Liver (tissue), 9 donors: ENCODE measurements around the gene KRTAP26-1. TPM values are rescaled to one million over a fixed set of nuclear protein-coding genes. Genes with fewer than 3 reads are reported as not detected.

Experiments
- DNase-seq: peaks from one replicate; pipeline ENCODE4 v3.0.0-alpha.2; 2017; ENCODE audit warnings: low spot score
- H3K27ac ChIP-seq, 2 donors: one replicate each; pipeline ENCODE4 v1.7.0; 2013; ENCODE audit warnings: inconsistent platforms in 2 of 2, low read length in 2 of 2, control low read depth in 1 of 2, low read depth in 1 of 2, mild to moderate bottlenecking in 1 of 2
- H3K27me3 ChIP-seq, 4 donors: one replicate each; pipeline versions ENCODE4 v1.6.1 to v1.7.0; 2013; ENCODE audit warnings: low read length in 3 of 4, inconsistent platforms in 1 of 4, mild to moderate bottlenecking in 1 of 4, moderate library complexity in 1 of 4; ENCODE audit not compliant: control insufficient read depth in 4 of 4, insufficient read depth in 4 of 4
- H3K36me3 ChIP-seq, 4 donors: one replicate each; pipeline versions ENCODE4 v1.6.1 to v1.7.0; 2013; ENCODE audit warnings: low read length in 3 of 4, mild to moderate bottlenecking in 3 of 4, low read depth in 1 of 4, moderate library complexity in 1 of 4; ENCODE audit not compliant: control insufficient read depth in 4 of 4, insufficient read depth in 3 of 4
- H3K4me1 ChIP-seq, 4 donors: one replicate each; pipeline versions ENCODE4 v1.6.1 to v1.7.0; 2013; ENCODE audit warnings: low read length in 3 of 4, mild to moderate bottlenecking in 3 of 4, moderate library complexity in 1 of 4; ENCODE audit not compliant: control insufficient read depth in 4 of 4, insufficient read depth in 4 of 4
- H3K4me3 ChIP-seq, 3 donors: one replicate each; pipeline versions ENCODE4 v1.6.1 to v1.7.0; 2013; ENCODE audit warnings: low read length in 3 of 3, control low read depth in 1 of 3, low read depth in 1 of 3, mild to moderate bottlenecking in 1 of 3
- H3K9ac ChIP-seq, 2 donors: one replicate each; pipeline ENCODE4 v1.7.0; 2013; ENCODE audit warnings: low read length in 2 of 2, mild to moderate bottlenecking in 2 of 2, moderate library complexity in 2 of 2, control low read depth in 1 of 2, low read depth in 1 of 2
- H3K9me3 ChIP-seq, 4 donors: one replicate each; pipeline versions ENCODE4 v1.6.1 to v1.7.0; 2013; ENCODE audit warnings: low read length in 3 of 4; ENCODE audit not compliant: control insufficient read depth in 4 of 4
- ATF3 ChIP-seq: IDR thresholded peaks from 2 replicates; pipeline ENCODE4 v1.6.1; 2016; ENCODE audit warnings: antibody characterized with exemption
- CTCF ChIP-seq: fragments of 150-350 bp; IDR thresholded peaks from 2 replicates; pipeline ENCODE4 v1.5.1; 2017; ENCODE audit warnings: improper control_type of control experiment, low read depth, low read length; ENCODE audit not compliant: missing input control
- EGR1 ChIP-seq, 2 donors: IDR thresholded peaks; 2 replicates each; pipeline ENCODE4 v1.6.1; 2016 to 2018; ENCODE audit warnings: antibody characterized with exemption in 2 of 2, low read depth in 2 of 2
- FOXA1 ChIP-seq: IDR thresholded peaks from 2 replicates; pipeline ENCODE4 v1.6.1; 2016; ENCODE audit warnings: antibody characterized with exemption
- FOXA2 ChIP-seq: IDR thresholded peaks from 2 replicates; pipeline ENCODE4 v1.6.1; 2016; ENCODE audit warnings: antibody characterized with exemption
- GABPA ChIP-seq, 2 donors: IDR thresholded peaks in 1 of 2; conservative IDR thresholded peaks in 1 of 2; 2 replicates each; pipeline ENCODE4 v1.6.1; 2016; ENCODE audit warnings: antibody characterized with exemption in 2 of 2, mild to moderate bottlenecking in 1 of 2, moderate library complexity in 1 of 2
- HNF4A ChIP-seq, 2 donors: conservative IDR thresholded peaks; 2 replicates each; pipeline ENCODE4 v1.6.1; 2016; ENCODE audit warnings: antibody characterized with exemption in 2 of 2, mild to moderate bottlenecking in 2 of 2
- JUND ChIP-seq, 2 donors: IDR thresholded peaks; 2 replicates each; pipeline ENCODE4 v1.6.1; 2016; ENCODE audit warnings: antibody characterized with exemption in 2 of 2
- MAX ChIP-seq: IDR thresholded peaks from 2 replicates; pipeline ENCODE4 v1.6.1; 2016; ENCODE audit warnings: antibody characterized with exemption
- NR2F2 ChIP-seq: IDR thresholded peaks from 2 replicates; pipeline ENCODE4 v1.6.1; 2016; ENCODE audit warnings: antibody characterized with exemption
- RAD21 ChIP-seq, 2 donors: IDR thresholded peaks; 2 replicates each; pipeline ENCODE4 v1.6.1; 2016; ENCODE audit warnings: antibody characterized with exemption in 2 of 2, mild to moderate bottlenecking in 2 of 2
- RXRA ChIP-seq, 2 donors: IDR thresholded peaks; 2 replicates each; pipeline ENCODE4 v1.6.1; 2017 to 2018; ENCODE audit warnings: antibody characterized with exemption in 2 of 2, mild to moderate bottlenecking in 1 of 2
- SP1 ChIP-seq: IDR thresholded peaks from 2 replicates; pipeline ENCODE4 v1.6.1; 2018; ENCODE audit warnings: antibody characterized with exemption, mild to moderate bottlenecking
- TAF1 ChIP-seq: conservative IDR thresholded peaks from 2 replicates; pipeline ENCODE4 v1.6.1; 2016; ENCODE audit warnings: antibody characterized with exemption, mild to moderate bottlenecking
- YY1 ChIP-seq: IDR thresholded peaks from 2 replicates; pipeline ENCODE4 v1.6.1; 2016; ENCODE audit warnings: antibody characterized with exemption, mild to moderate bottlenecking
- WGBS: extraction: QIAGEN DNeasy Blood & Tissue Kit; methylation state at CpG from one replicate; pipeline ENCODE4 v1.1.7; 2013; 5-methylcytosine and 5-hydroxymethylcytosine counted together
- polyA plus RNA-seq, 2 donors: library from polyadenylated mRNA; stranded (reverse) in 1 of 2; unstranded in 1 of 2; fragments of 200-250 nt in 1 of 2; fragments of >200 nt in 1 of 2; fragmentation: Nextera tagmentation in 1 of 2; extraction: Ambion mirVana in 1 of 2; gene quantifications; one replicate each; pipeline versions ENCODE4 v1.2.1 to v1.2.3, GENCODE V29; 2013 to 2015
- total RNA-seq, 2 donors: library from RNA; depleted of rRNA; stranded (reverse); fragments of >200 nt; gene quantifications; one replicate each; pipeline ENCODE4 v1.2.3, GENCODE V29; 2014
- TF ChIP-seq, protein P1 (sequence below): IDR thresholded peaks from 2 replicates; pipeline ENCODE4 v1.6.1; 2016; ENCODE audit warnings: antibody characterized with exemption, mild to moderate bottlenecking
- TF ChIP-seq, protein P2 (sequence below): IDR thresholded peaks from 2 replicates; pipeline ENCODE4 v1.6.1; 2016; ENCODE audit warnings: antibody characterized with exemption
- donor health status: healthy.
- donor health status: healthy.
- donor health status: healthy.
- donor health status: healthy.
- donor health status: healthy.

Gene KRTAP26-1
- total and polyA plus RNA-seq, 4 donors = not detected

DNA sequence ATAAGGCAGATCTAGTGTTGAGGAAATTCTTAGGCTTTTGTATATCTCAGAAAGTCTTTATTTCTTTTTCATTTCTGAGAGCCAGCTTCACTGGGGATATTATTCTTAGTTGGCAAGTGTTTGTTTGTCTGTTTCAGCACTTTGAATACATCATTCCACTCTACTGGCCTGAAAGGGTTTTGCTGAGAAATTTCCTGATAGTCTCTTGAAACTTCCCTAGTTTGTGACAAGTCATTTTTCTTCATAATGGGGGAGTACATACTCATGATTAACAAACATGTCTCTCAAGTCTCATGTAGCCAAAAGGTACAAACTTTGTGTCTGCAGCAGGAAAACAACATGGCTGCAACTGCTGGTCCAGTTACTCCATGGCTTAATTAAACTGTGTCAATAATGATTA, 6.3 kb upstream of the KRTAP26-1 start:
- H3K4me1 ChIP-seq = no peaks in the 10 kb centered on the region
- TF ChIP-seq, protein P1, sequence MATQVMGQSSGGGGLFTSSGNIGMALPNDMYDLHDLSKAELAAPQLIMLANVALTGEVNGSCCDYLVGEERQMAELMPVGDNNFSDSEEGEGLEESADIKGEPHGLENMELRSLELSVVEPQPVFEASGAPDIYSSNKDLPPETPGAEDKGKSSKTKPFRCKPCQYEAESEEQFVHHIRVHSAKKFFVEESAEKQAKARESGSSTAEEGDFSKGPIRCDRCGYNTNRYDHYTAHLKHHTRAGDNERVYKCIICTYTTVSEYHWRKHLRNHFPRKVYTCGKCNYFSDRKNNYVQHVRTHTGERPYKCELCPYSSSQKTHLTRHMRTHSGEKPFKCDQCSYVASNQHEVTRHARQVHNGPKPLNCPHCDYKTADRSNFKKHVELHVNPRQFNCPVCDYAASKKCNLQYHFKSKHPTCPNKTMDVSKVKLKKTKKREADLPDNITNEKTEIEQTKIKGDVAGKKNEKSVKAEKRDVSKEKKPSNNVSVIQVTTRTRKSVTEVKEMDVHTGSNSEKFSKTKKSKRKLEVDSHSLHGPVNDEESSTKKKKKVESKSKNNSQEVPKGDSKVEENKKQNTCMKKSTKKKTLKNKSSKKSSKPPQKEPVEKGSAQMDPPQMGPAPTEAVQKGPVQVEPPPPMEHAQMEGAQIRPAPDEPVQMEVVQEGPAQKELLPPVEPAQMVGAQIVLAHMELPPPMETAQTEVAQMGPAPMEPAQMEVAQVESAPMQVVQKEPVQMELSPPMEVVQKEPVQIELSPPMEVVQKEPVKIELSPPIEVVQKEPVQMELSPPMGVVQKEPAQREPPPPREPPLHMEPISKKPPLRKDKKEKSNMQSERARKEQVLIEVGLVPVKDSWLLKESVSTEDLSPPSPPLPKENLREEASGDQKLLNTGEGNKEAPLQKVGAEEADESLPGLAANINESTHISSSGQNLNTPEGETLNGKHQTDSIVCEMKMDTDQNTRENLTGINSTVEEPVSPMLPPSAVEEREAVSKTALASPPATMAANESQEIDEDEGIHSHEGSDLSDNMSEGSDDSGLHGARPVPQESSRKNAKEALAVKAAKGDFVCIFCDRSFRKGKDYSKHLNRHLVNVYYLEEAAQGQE = no peak
- TF ChIP-seq CTCF (no peak), FOXA1 (no peak), TAF1 (no peak), JUND (IDR thresholded peaks at IDR 0.05) (no peak), SP1 (no peak), MAX (no peak), YY1 (no peak)
- TF ChIP-seq, protein P2, sequence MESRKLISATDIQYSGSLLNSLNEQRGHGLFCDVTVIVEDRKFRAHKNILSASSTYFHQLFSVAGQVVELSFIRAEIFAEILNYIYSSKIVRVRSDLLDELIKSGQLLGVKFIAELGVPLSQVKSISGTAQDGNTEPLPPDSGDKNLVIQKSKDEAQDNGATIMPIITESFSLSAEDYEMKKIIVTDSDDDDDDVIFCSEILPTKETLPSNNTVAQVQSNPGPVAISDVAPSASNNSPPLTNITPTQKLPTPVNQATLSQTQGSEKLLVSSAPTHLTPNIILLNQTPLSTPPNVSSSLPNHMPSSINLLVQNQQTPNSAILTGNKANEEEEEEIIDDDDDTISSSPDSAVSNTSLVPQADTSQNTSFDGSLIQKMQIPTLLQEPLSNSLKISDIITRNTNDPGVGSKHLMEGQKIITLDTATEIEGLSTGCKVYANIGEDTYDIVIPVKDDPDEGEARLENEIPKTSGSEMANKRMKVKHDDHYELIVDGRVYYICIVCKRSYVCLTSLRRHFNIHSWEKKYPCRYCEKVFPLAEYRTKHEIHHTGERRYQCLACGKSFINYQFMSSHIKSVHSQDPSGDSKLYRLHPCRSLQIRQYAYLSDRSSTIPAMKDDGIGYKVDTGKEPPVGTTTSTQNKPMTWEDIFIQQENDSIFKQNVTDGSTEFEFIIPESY = no peak
- H3K27me3 ChIP-seq = no peaks in the 10 kb centered on the region

DNA sequence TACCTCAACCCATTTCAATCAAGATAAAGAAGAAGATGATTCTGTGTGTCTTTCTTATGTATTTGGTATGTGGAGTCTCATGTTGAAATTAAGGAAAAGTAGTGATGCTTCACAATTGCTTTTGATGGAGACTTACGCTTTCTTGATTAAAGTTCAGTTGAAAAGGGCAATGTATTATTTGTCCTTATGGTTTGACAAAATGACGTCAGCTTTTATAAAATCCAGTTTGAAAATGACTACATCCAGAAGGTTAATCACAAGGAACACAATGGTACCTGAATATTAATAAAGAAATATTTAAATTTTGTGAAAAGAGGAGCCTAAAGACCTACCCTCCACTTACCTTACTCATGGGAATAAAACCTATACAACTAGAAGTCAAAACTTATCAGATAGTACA, 4.4 kb downstream of the KRTAP26-1 start:
- no peak for TF ChIP-seq JUND (IDR thresholded peaks at IDR 0.05)
- TF ChIP-seq RXRA (IDR thresholded peaks at IDR 0.05) = no peak
- no peak for TF ChIP-seq GABPA (IDR thresholded peaks at IDR 0.05 in 1 of 2, conservative IDR thresholded peaks at IDR 0.05 in 1 of 2)
- TF ChIP-seq HNF4A (conservative IDR thresholded peaks at IDR 0.05) = no peak
- TF ChIP-seq RAD21 (IDR thresholded peaks at IDR 0.05) = no peak
- no peak for TF ChIP-seq FOXA2
- TF ChIP-seq TAF1 = no peak
- TF ChIP-seq, protein P2 = no peak
- no peak for TF ChIP-seq MAX
- TF ChIP-seq FOXA1 = no peak
- no peak for TF ChIP-seq EGR1 (IDR thresholded peaks at IDR 0.05; ENCODE audit: low read depth in 2 of 2)
- no peak for TF ChIP-seq ATF3
- TF ChIP-seq, protein P1 = no peak
- no peak for TF ChIP-seq NR2F2
- Histone ChIP-seq H3K4me3 (no peak overlapping the region), H3K27ac (no peak overlapping the region), H3K36me3 (no peaks in the 10 kb centered on the region), H3K27me3 (peaks cover 0 to 5% (median 2%) of the 10 kb centered on the region in 4 donors), H3K9ac (no peak overlapping the region), H3K4me1 (no peaks in the 10 kb centered on the region), H3K9me3 (no peaks in the 10 kb centered on the region)
- WGBS = 74% methylated on average over 2 of the region's 2 CpGs
- DNase-seq = no peak

More for the DNA sequence above, 6.3 kb upstream of the KRTAP26-1 start:
- no peak overlapping the region for H3K9ac ChIP-seq
- peaks cover 0 to 7% (median 1%) of the 10 kb centered on the region in 4 donors for H3K9me3 ChIP-seq
- no peak overlapping the region for H3K4me3 ChIP-seq
- no peak for DNase-seq
- H3K27ac ChIP-seq = no peak overlapping the region
- H3K36me3 ChIP-seq = no peaks in the 10 kb centered on the region
